Ovary (tissue), 9 donors: ENCODE data around the gene CPNE4. TPM values are rescaled to one million over a fixed set of nuclear protein-coding genes. Genes with fewer than 3 reads are reported as not detected.

ENCODE experiments used
- DNase-seq, 5 donors: peaks; one replicate each; pipeline ENCODE4 v3.0.0-alpha.2; 2019 to 2020
- H3K27ac ChIP-seq, 2 donors: fragments of 200-600 bp; one replicate each; pipeline versions ENCODE4 v1.5.1 to v1.8.0; 2019 to 2022
- H3K27me3 ChIP-seq: fragments of 200-600 bp; one replicate; pipeline ENCODE4 v1.8.0; 2022
- H3K36me3 ChIP-seq: fragments of 200-600 bp; sonication (generic); one replicate; pipeline ENCODE4 v1.5.1; 2019
- H3K4me1 ChIP-seq: one replicate; pipeline ENCODE4 v1.8.1; 2013; ENCODE audit warnings: mild to moderate bottlenecking, moderate library complexity; ENCODE audit not compliant: insufficient read depth
- H3K4me3 ChIP-seq: fragments of 200-600 bp; sonication (generic); one replicate; pipeline ENCODE4 v1.5.1; 2017
- H3K9me3 ChIP-seq, 2 donors: fragments of 200-600 bp in 1 of 2; sonication (generic) in 1 of 2; one replicate each; pipeline versions ENCODE4 v1.5.1 to v1.8.1; 2013 to 2019; ENCODE audit warnings: mild to moderate bottlenecking in 1 of 2, moderate library complexity in 1 of 2
- CTCF ChIP-seq, 3 donors: fragments of 450-650 bp in 2 of 3; fragments of 200-600 bp in 1 of 3; IDR thresholded peaks; one replicate each; pipeline versions ENCODE4 v1.5.1 to v1.8.0; 2016 to 2022; ENCODE audit warnings: antibody characterized with exemption in 3 of 3, mild to moderate bottlenecking in 1 of 3
- EP300 ChIP-seq: sonication (generic); formaldehyde crosslinking; IDR thresholded peaks from one replicate; pipeline ENCODE4 v1.6.1; 2017; ENCODE audit warnings: antibody characterized with exemption
- POLR2A ChIP-seq: fragments of 450-650 bp; IDR thresholded peaks from one replicate; pipeline ENCODE4 v1.6.1; 2017; ENCODE audit warnings: antibody characterized with exemption, mild to moderate bottlenecking, moderate library complexity
- WGBS, 3 donors: extraction: QIAGEN DNeasy Blood & Tissue Kit in 1 of 3; methylation state at CpG; one replicate each; pipeline versions ENCODE4 v1.1.5 to v1.1.7; 2013 to 2017; 5-methylcytosine and 5-hydroxymethylcytosine counted together
- intact Hi-C, 4 donors: fragments of 100-400 bp; cut with DNase I; formaldehyde crosslinking; loops; one replicate each; pipeline versions ENCODE4 v1.11.0 to v1.15.1; 2022 to 2023
- polyA plus RNA-seq, 2 donors: library from polyadenylated mRNA; stranded (reverse); fragments of 200-250 nt in 1 of 2; fragments of 350-450 nt in 1 of 2; fragmentation: Illumina TruSeq in 1 of 2; extraction: RNeasy Lipid Tissue Mini Kit (QIAGEN cat#74804) in 1 of 2; gene quantifications; one replicate each; pipeline ENCODE4 v1.2.3, GENCODE V29; 2013 to 2014
- total RNA-seq, 7 donors: library from RNA; depleted of rRNA in 2 of 7; stranded (reverse); fragments of >200 nt in 2 of 7; fragmentation: NEBNext Ultra II Directional in 3 of 7; extraction: Animal tissue kit (Norgen Biotek cat#: 25700) in 3 of 7; gene quantifications; one replicate each; pipeline versions ENCODE4 v1.1.0 to v1.2.4, GENCODE V29; 2016 to 2023
- donor health status: DM: no; HTN: no; CAD: no; lungs with moderate emphysema.
- donor health status: DM: no; HTN: no; CAD: no.
- donor health status: Bipolar disorder and iron deficiency.
- donor health status: DM: yes; HTN: yes; CAD: no.
- donor health status: DM: no; HTN: no; CAD: no.
- donor health status: DM: yes; HTN: yes; CAD: no.

Gene CPNE4
- total and polyA plus RNA-seq, 9 donors: 0.11 to 0.27 (median 0.13) TPM; not detected in 6

DNA sequence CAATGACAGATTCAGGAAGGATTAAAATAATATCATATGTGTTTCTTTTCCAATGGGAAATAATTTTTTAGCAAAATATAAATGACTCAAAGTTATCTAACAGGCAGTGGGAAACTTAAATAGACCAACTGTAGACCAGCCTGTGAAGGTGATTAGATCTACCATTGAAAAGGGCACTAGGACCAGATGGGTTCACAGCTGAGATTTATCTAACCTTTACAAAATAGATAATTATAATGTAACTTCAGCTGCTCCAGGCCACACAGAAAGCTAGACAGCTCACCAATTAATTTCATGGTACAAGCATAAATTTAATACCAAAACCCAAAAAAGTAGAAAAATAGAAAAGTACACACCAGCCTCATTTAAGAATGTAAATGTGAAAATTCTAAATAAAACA lies 291.7 kb downstream of the CPNE4 start:
- no peaks in the 10 kb centered on the region for H3K36me3 ChIP-seq
- TF ChIP-seq CTCF (IDR thresholded peaks at IDR 0.05): no peak
- no peak for TF ChIP-seq POLR2A
- no peak for TF ChIP-seq EP300
- H3K4me1 ChIP-seq: no peaks in the 10 kb centered on the region
- intact Hi-C loops: loop anchor here in 1 of 4 donors (10.0 kb wide), 1 partner anchor 232 kb away; no protein-coding TSS in a partner anchor
- H3K27me3 ChIP-seq: no peaks in the 10 kb centered on the region
- no peak for DNase-seq
- H3K4me3 ChIP-seq: no peak overlapping the region
- H3K9me3 ChIP-seq: no peaks in the 10 kb centered on the region
- no peak overlapping the region for H3K27ac ChIP-seq

GRCh38 chr3:131739211-131739610 lies 295.6 kb downstream of the CPNE4 start:
- Histone ChIP-seq H3K4me1 (no peaks in the 10 kb centered on the region), H3K9me3 (no peaks in the 10 kb centered on the region), H3K27ac (no peak overlapping the region), H3K36me3 (no peaks in the 10 kb centered on the region), H3K27me3 (no peaks in the 10 kb centered on the region), H3K4me3 (no peak overlapping the region)
- no peak for DNase-seq
- WGBS, 3 donors: 30 to 57% (median 32%) methylated on average over 1 of the region's 1 CpG
- intact Hi-C loops: no loop called here
- TF ChIP-seq EP300: no peak
- TF ChIP-seq CTCF (IDR thresholded peaks at IDR 0.05): no peak
- TF ChIP-seq POLR2A: no peak

DNA sequence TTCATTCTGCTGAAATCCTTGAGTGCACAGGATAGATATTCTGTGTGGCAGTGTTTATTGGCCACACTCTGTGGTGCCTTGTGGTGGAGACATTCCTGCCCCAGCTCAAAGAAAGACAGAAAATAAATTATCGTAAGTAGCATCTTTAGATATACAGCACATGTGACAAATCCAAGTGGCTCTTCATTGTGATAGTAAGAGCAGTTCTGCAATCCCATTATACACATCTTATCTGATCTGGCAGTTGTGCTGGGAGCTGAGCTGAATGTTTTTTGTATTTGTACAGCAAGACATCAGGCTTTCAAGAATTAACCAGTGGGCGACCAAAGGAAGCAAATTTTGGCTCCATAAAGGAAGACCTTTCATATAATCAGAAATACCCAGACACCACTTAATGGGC lies 296.7 kb downstream of the CPNE4 start:
- Histone ChIP-seq H3K4me1 (no peaks in the 10 kb centered on the region), H3K36me3 (no peaks in the 10 kb centered on the region), H3K27me3 (no peaks in the 10 kb centered on the region), H3K27ac (no peak overlapping the region), H3K4me3 (no peak overlapping the region), H3K9me3 (no peaks in the 10 kb centered on the region)
- TF ChIP-seq CTCF (IDR thresholded peaks at IDR 0.05): no peak
- no peak for TF ChIP-seq POLR2A
- TF ChIP-seq EP300: no peak
- WGBS, 3 donors: 78 to 84% (median 81%) methylated on average over 2 of the region's 2 CpGs
- intact Hi-C loops: no loop called here
- no peak for DNase-seq

- Histone ChIP-seq H3K27ac (no peak overlapping the region), H3K27me3 (no peaks in the 10 kb centered on the region), H3K9me3 (no peaks in the 10 kb centered on the region), H3K36me3 (no peaks in the 10 kb centered on the region), H3K4me1 (no peaks in the 10 kb centered on the region), H3K4me3 (no peak overlapping the region)
- TF ChIP-seq EP300 (no peak), CTCF (IDR thresholded peaks at IDR 0.05) (no peak), POLR2A (no peak)
- no peak for DNase-seq
- intact Hi-C loops: no loop called here
These were observed 299.3 kb downstream of the CPNE4 start for GRCh38 chr3:131735544-131735943.

GRCh38 chr3:131735116-131735515 lies 299.7 kb downstream of the CPNE4 start:
- H3K9me3 ChIP-seq: no peaks in the 10 kb centered on the region
- H3K4me3 ChIP-seq: no peak overlapping the region
- TF ChIP-seq POLR2A (no peak), EP300 (no peak), CTCF (IDR thresholded peaks at IDR 0.05) (no peak)
- H3K36me3 ChIP-seq: no peaks in the 10 kb centered on the region
- no peaks in the 10 kb centered on the region for H3K27me3 ChIP-seq
- no peak for DNase-seq
- H3K27ac ChIP-seq: no peak overlapping the region
- no peaks in the 10 kb centered on the region for H3K4me1 ChIP-seq
- intact Hi-C loops: no loop called here
